HG03039 (cell line): Measurements from ENCODE around the gene KIAA1614.
A peak's percentile ranks its signal among the peaks of the same experiment; 100 is the strongest.

ENCODE experiments used
- ATAC-seq: cut with Tn5 transposase; IDR thresholded peaks from one replicate; pipeline ENCODE4 v1.9.1; 2021; ENCODE audit warnings: mild to moderate bottlenecking, moderate library complexity; ENCODE audit not compliant: unreplicated experiment

The KIAA1614 gene

DNA sequence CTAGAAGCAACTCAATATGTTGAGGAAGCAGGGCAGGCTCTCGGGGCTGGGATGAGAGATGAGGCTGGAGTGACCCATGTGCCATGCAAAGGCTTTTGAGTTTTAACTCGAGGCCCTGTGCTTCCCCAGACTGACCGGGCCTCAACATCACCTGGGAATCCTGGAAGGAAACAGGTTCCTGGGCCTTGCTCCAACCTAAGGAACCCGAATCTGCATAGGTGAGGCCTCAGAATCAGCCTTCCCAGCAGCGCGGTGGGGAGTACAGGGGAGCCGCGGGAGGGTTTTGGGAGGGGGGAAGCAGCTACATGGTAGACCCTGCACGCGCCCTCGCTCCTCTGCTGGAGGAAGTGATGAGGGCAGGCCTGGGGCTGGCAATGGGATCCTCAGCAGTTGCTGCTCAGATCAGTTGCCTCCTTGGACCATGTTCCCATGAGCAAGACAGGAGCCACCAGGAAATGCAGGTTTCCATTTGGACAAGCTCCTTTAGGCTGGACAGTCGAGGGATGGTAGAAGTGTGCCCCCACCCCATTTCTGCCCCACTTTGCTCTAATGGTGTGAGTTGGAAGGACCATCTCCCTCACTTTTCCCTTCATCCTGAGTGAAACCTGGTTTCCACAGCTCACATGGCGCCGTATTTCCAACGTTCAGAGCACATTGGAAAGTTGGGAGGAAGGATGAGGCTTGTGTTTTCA, 4.5 kb upstream of the KIAA1614 start:
- ATAC-seq = no peak

- no peak for ATAC-seq
Measured at GRCh38 chr1:180909005-180909414, 3.7 kb upstream of the KIAA1614 start.

DNA sequence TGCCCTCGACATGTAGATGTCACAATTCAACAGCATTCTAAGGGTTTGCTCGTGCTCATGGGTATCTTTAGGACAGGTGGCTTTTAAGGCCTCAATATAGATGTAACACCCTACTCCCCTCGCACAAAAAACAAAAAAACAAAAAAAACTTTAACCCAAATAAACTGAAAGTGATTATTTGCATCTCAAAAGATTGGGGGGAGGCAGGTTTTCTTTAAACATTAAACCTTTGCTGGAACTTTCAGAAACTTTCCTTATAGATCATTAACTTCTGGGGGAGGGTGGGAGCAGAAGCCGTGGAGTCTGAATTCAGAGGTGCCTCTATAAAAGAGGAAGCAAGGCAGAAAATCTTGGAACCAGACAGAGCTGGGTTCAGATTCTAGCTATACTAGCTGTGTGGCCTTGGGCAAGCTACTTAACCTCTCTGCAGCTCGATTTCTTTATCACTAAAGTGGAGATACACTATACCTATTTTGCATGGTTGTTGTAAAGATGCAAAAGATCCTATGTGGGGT, 3.2 kb upstream of the KIAA1614 start:
- no peak for ATAC-seq

DNA sequence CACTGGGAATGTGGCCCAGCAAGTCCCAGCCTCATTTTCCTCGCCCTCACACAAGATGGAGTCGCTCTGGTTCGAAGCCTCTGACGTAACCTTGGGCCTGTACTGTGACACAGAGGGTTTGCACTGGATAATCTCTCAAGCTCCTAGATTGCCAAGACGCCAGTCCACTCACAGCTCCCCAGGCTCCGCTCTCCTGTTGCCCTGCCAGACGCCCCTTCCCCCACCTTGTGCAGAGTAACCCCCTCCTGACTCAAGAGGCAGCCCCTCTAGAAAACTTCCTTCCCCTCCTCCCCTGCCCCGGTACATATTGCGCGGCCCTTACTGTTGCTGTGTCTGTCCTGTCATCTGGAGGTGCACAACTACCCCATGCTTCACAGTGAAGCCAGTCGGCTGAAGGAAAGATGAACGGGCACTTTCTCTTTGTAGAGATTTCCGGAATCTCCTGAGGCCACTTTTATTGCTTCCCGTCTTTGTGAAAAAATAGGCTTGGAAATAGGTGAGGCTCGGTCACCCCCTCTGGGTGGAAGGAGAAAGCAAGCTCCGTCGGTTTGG, 981 bp upstream of the KIAA1614 start:
- no peak for ATAC-seq

DNA sequence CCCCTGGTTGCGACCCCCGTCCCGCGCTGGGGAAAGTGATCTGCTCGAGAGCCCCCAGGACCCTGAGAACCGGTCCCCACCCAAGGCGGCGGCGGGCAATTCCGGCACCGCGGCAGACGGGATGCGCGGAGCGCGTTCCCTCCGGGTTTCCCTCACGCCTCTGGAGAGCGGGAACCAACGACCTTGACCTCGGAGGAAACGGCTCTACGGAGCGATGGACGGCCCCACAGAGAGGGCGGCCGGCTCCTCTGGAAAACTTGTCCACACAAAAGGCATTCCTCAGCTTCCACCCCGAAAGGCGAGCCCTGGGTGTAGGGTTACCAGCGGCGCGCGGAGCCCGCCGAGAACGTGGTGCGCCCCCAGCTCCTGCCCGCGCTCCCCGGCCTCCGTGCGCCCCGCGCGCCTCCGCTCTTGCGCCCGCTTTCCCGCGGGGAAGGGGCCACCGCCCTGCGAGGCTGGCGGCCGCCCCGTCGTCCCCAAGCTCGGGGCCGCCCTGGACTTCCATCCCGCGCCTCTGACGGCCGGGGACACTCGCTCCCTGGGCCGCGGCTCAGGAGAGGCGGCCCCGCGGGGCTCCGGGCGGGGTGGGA, 391 bp upstream of the KIAA1614 start:
- no peak for ATAC-seq

DNA sequence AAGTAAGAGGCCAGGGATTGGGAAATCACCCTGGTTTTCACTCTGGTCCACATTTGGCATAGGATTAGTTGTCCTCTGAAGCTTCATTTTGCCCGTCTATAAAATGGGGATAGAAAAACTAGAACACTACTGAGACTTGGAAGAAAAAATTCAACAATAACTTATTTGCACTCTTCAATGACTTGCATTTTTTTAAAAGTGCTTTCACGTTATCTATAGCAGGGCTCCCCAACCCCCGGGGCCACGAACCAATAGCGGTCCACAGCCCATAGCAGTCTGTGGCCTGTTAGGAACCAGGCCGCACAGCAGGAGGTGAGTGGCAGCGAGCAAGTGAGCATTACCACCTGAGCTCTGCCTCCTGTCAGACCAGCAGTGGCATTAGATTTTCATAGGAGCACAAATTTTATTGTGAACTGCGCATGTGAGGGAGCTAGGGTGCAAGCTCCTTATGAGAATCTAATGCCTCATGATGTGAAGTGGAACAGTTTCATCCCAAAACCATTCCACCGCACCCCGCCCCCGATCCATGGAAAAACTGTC, 2.8 kb downstream of the KIAA1614 start:
- ATAC-seq = no peak

- no peak for ATAC-seq
Measured at GRCh38 chr1:180916012-180916770, 3.5 kb downstream of the KIAA1614 start.

DNA sequence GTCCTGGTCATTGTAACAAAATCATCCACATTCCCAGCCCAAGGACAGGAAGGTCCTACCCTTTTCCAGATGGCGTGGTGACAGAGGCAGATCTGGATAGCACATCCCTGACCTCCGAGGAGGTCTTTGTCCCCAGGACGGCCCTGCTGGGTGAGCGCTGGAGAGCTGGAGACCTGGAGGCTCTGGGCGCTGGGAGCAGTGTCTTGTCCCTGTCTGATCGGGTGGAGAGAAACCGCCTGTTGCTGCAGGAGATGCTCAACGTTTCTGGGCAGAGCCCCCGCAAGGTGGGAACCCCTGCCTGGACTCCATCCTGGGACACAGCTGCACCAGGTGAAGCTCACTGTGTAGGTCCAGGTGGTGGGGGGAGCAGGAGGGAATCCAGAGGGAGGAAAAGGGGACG, 4.1 kb downstream of the KIAA1614 start:
- no peak for ATAC-seq

DNA sequence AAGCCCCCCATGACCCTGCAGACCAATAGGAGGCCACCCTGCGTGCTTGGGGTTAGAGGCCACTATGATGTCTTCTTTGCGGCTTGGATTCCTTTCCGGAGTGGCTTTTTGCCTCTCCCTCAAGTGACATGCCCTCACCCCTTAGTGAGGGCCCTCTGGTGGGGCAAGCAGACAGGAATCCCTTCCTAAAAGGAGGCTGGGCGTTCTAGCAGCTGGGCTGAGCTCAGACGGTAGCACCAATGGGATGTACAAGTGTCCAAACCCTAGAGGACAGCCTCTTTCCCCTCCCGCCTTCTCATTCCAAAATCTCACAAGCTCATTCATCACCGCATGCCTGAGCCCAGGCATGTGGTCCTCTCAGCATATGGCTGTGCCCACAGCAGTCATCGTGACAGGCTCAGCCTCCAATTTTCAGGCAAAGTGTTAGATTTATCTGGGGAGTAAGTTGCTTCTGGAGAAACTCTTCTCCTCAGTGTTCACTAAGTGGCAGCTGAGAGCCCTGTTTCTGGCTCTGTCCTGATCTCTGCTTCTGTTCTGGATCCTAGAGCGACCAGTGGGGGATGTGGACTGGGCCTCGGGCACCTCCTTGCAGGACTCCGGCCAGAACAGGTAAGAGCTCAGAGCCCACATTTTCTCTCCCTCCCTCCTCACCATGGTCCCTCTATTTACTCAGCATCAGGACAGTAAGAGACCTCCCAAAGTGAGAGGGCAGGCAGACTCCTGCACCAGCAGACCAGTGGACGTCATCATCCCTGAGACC, 4.8 kb downstream of the KIAA1614 start:
- ATAC-seq = no peak

GRCh38 chr1:180918519-180918918, 5.8 kb downstream of the KIAA1614 start:
- peak; percentile 48 for ATAC-seq

DNA sequence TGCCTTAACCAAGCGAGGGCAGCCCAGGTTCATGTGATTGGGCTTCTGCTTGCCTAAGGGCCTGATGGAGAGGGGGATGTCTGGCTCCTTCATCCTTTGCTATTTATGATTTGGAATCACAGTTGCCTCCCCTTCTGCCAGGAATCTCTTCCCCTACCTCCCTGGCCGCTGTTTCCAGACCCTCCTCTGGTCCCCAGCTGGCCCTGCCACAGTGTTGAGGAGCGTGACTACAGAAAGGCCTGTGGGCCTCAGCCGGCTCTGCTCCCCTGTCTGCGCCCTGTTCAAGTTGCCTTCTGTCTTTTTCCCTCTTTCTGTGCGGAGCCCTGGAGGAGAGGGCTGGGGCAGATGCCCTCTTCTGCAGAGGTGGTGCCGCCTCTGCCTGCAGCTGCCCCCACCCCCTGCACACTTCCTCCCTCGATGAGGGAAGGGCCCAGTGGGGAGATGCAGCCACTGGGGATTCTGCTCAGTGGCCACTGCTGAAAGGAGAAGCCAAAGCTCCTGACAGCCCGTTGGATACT, 6.5 kb downstream of the KIAA1614 start:
- no peak for ATAC-seq

DNA sequence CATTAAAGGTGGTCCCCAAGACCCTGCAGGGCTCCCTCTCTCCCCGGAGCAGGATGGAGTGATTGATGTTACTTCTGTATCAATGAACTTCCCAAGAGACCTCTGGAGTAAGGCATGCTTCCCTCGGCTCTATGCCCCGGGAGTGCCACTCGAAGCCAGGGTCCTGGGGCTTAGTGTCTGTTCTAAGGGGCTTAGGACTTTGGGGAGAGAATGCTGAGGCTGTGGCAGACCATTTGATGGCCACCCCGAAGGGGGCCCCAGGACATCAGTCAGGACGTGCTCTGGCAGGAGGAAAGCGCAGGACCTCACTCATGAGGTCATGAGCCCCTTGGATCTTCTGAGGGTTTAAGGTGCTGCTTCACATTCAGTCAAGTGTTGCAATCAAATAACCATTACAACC, 7.5 kb downstream of the KIAA1614 start:
- ATAC-seq = no peak

DNA sequence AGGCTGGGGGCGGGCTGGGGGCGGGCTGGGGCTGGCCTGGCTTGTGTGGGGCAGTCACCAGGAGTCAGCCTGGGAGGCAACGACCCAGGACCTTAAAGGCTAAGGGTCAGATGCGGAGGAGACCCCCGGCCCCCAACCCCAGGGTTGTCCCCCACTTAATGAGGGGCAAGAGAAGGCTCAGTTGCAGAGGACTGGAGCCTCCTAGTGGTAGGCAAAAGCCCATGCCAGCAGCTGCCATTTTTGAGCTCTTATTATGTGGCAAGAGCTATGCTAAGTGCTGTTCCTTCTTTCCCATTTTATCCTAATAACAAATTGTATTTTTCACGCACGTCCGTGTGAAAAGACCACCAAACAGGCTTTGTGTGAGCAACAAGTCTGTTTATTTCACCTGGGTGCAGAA, 8.0 kb downstream of the KIAA1614 start:
- no peak for ATAC-seq

GRCh38 chr1:180921386-180921785, 8.7 kb downstream of the KIAA1614 start:
- no peak for ATAC-seq

- ATAC-seq = no peak
Measured at GRCh38 chr1:180921891-180922630, 9.4 kb downstream of the KIAA1614 start.

DNA sequence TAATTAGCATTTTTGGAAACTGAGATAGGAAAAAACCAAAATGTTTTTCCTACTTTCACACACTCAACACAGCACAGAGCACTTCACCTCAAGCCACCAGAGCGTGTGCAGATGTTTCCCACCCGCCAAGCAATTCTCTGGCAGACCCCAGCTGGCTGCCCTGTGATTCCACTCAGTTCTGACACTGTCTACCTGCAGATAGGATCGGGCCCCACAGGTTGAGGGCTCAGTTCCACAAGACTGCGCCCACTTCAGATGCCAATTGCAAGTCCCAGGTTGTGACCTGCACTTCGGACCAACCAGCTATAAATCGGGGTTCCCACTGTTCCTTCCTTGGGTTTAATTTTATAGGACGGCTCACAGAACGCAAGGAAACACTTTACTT, 9.9 kb downstream of the KIAA1614 start:
- ATAC-seq = no peak

- no peak for ATAC-seq
Measured at GRCh38 chr1:180923021-180923841, 10.5 kb downstream of the KIAA1614 start.

GRCh38 chr1:180923887-180924286, 11.2 kb downstream of the KIAA1614 start:
- ATAC-seq = no peak

DNA sequence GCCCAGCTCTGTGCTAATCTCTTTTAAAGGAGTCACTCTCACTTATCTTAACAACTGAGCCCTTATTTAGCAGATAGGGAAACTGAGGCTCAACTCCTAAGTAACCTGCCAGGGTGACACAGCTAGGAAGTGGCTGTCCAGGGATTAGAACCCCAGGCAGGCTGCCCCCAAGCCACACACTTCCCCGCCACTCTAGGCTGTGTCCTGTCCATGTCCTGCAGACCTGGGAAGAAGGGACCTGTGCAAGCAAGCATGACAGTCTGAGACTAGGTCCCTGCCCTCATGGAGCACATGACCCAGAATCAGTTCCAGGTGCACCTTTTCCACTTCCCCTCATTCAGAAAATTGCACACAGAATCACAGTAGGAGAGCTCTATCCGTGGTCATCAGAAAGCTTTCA, 12.2 kb downstream of the KIAA1614 start:
- no peak for ATAC-seq
